22Rv1 (cell line): ENCODE results near the gene MAD1L1.

Source experiments
- H3K27ac ChIP-seq: fragments of 450-650 bp; 2 replicates; pipeline ENCODE4 v1.5.1; 2017
- CTCF ChIP-seq: fragments of 450-650 bp; IDR thresholded peaks from 2 replicates; pipeline ENCODE4 v1.5.1; 2017; ENCODE audit warnings: mild to moderate bottlenecking
- ZFX ChIP-seq: fragments of 450-650 bp; IDR thresholded peaks from 2 replicates; pipeline ENCODE4 v1.6.1; 2017; ENCODE audit warnings: antibody characterized with exemption, borderline replicate concordance

Gene MAD1L1

GRCh38 chr7:2105280-2105679 lies 127.5 kb downstream of the MAD1L1 start:
- TF ChIP-seq CTCF: no peak
- TF ChIP-seq ZFX: no peak

GRCh38 chr7:2104716-2105115 lies 128.0 kb downstream of the MAD1L1 start:
- TF ChIP-seq ZFX (no peak), CTCF (no peak)
- H3K27ac ChIP-seq: no peak overlapping the region

More at GRCh38 chr7:2105280-2105679, 127.5 kb downstream of the MAD1L1 start:
- no peak overlapping the region for H3K27ac ChIP-seq

- H3K27ac ChIP-seq: no peak overlapping the region
Observed at GRCh38 chr7:2104107-2104710, 128.5 kb downstream of the MAD1L1 start.

GRCh38 chr7:2103071-2103898 lies 129.5 kb downstream of the MAD1L1 start:
- no peak overlapping the region for H3K27ac ChIP-seq
- TF ChIP-seq ZFX (no peak), CTCF (no peak)

More at GRCh38 chr7:2104107-2104710, 128.5 kb downstream of the MAD1L1 start:
- TF ChIP-seq CTCF (peak; percentile 46), ZFX (no peak)

GRCh38 chr7:2102375-2102723 lies 130.4 kb downstream of the MAD1L1 start:
- H3K27ac ChIP-seq: no peak overlapping the region

GRCh38 chr7:2101630-2102374 lies 130.9 kb downstream of the MAD1L1 start:
- no peak overlapping the region for H3K27ac ChIP-seq
- TF ChIP-seq CTCF (no peak), ZFX (no peak)

More at GRCh38 chr7:2102375-2102723, 130.4 kb downstream of the MAD1L1 start:
- TF ChIP-seq CTCF: no peak
- no peak for TF ChIP-seq ZFX
